Spleen (tissue), 11 donors: ENCODE results near the gene GRK5. TPM values are rescaled to one million over a fixed set of nuclear protein-coding genes. Genes with fewer than 3 reads are reported as not detected.

ENCODE experiments used
- DNase-seq: peaks from one replicate; pipeline ENCODE4 v3.0.0-alpha.2; 2020
- H3K27ac ChIP-seq, 8 donors: fragments of 200-600 bp; sonication (generic) in 7 of 8; 1 replicate in 4 of 8; 2 replicates in 4 of 8; pipeline versions ENCODE4 v1.5.0 to v1.8.0; 2016 to 2021; ENCODE audit warnings: inconsistent platforms in 4 of 8, mild to moderate bottlenecking in 4 of 8, moderate library complexity in 1 of 8
- H3K27me3 ChIP-seq, 7 donors: fragments of 200-600 bp; sonication (generic) in 6 of 7; replicated peaks in 1 of 7; 1 replicate in 4 of 7; 2 replicates in 3 of 7; pipeline versions ENCODE4 v1.5.0 to v1.8.0; 2016 to 2021; ENCODE audit warnings: inconsistent platforms in 3 of 7, mild to moderate bottlenecking in 1 of 7
- H3K36me3 ChIP-seq, 6 donors: fragments of 200-600 bp; sonication (generic) in 5 of 6; 1 replicate in 4 of 6; 2 replicates in 2 of 6; pipeline versions ENCODE4 v1.5.0 to v1.8.0; 2016 to 2021; ENCODE audit warnings: inconsistent platforms in 2 of 6
- H3K4me1 ChIP-seq, 6 donors: fragments of 200-600 bp; sonication (generic) in 5 of 6; 1 replicate in 3 of 6; 2 replicates in 3 of 6; pipeline versions ENCODE4 v1.5.0 to v1.8.0; 2016 to 2021; ENCODE audit warnings: inconsistent platforms in 3 of 6
- H3K4me3 ChIP-seq, 8 donors: fragments of 200-600 bp; sonication (generic) in 7 of 8; 1 replicate in 4 of 8; 2 replicates in 4 of 8; pipeline versions ENCODE4 v1.5.0 to v1.8.0; 2016 to 2021; ENCODE audit warnings: inconsistent platforms in 4 of 8, mild to moderate bottlenecking in 4 of 8, moderate library complexity in 2 of 8
- H3K9me3 ChIP-seq, 8 donors: fragments of 200-600 bp; sonication (generic) in 7 of 8; 1 replicate in 4 of 8; 2 replicates in 4 of 8; pipeline versions ENCODE4 v1.5.0 to v1.8.0; 2016 to 2021; ENCODE audit warnings: inconsistent platforms in 4 of 8
- POLR2A ChIP-seq, 3 donors: fragments of 450-650 bp; IDR thresholded peaks; one replicate each; pipeline ENCODE4 v1.5.1; 2017; ENCODE audit warnings: antibody characterized with exemption in 3 of 3, mild to moderate bottlenecking in 1 of 3
- POLR2AphosphoS5 ChIP-seq, 3 donors: sonication (generic); formaldehyde crosslinking; IDR thresholded peaks; one replicate each; pipeline ENCODE4 v1.5.1; 2017; ENCODE audit warnings: antibody characterized with exemption in 3 of 3
- whole genome bisulfite sequencing, 5 donors: extraction: QIAGEN DNeasy Blood & Tissue Kit in 3 of 5; methylation state at CpG; one replicate each; pipeline versions ENCODE4 v1.1.5 to v1.1.7; 2013 to 2018; 5-methylcytosine and 5-hydroxymethylcytosine counted together
- intact Hi-C: fragments of 100-400 bp; cut with DNase I; formaldehyde crosslinking; loops from one replicate; pipeline ENCODE4 v1.15.0; 2023; ENCODE audit warnings: low total_unique reads
- polyA plus RNA-seq, 3 donors: library from polyadenylated mRNA; stranded (reverse); fragments of 200-250 nt; gene quantifications; one replicate each; pipeline ENCODE4 v1.2.1, GENCODE V29; 2013
- total RNA-seq, 7 donors: library from RNA; depleted of rRNA in 3 of 7; stranded (reverse); fragments of >200 nt in 3 of 7; fragmentation: NEBNext Ultra II Directional in 4 of 7; extraction: Animal tissue kit (Norgen Biotek cat#: 25700) in 4 of 7; gene quantifications; one replicate each; pipeline versions ENCODE4 v1.1.0 to v1.2.1, GENCODE V29; 2016 to 2021
- TF ChIP-seq, protein P1 (sequence below), 11 experiments: fragments of 200-600 bp in 7 of 11; fragments of 450-650 bp in 4 of 11; sonication (generic) in 4 of 11; IDR thresholded peaks in 8 of 11; conservative IDR thresholded peaks in 3 of 11; 1 replicate in 7 of 11; 2 replicates in 4 of 11; pipeline versions ENCODE4 v1.4.0 to v1.8.0; 2016 to 2021; ENCODE audit warnings: antibody characterized with exemption in 11 of 11, inconsistent platforms in 4 of 11, mild to moderate bottlenecking in 1 of 11
- donor health status: healthy with polysubstance abuse.
- donor health status: DM: no; HTN: no; CAD: no; lungs with moderate emphysema.
- donor health status: DM: no; HTN: no; CAD: no.
- donor health status: Bipolar disorder and iron deficiency.
- donor health status: healthy.
- donor health status: DM: no; HTN: no; CAD: no.
- donor health status: DM: yes; HTN: yes; CAD: no.

Gene GRK5
- total and polyA plus RNA-seq, 10 donors: 15.5 to 85.2 (median 52.1) TPM

DNA sequence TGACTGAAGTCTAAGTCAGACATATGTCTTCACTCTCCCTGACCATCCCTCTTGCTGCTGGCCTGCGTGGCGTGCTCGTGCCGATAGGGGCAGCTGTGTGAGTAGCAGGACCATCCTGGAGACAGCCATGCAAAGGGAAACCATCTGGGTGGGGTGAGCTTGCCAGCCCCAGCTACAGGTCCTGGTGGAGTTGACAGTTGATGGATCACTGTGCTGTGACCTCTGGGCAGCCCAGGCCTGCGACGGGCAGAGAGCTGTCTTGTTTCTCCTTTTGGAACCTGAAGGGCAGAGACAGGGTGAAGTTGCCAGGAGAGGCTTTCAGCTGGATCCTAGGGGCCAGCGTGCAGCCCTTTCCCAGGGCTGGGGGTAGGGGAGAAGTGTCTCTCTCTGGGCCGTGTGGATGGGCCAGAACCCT is 44.7 kb downstream of the GRK5 start:
- Histone ChIP-seq H3K36me3 (peaks cover 0 to 10% (median 0%) of the 10 kb centered on the region in 6 donors), H3K9me3 (no peaks in the 10 kb centered on the region), H3K4me1 (peaks cover 7 to 79% (median 50%) of the 10 kb centered on the region in 6 donors), H3K4me3 (no peak overlapping the region), H3K27me3 (no peaks in the 10 kb centered on the region), H3K27ac (peak overlapping the region in 5 of 8 donors; percentile 20 to 53 (median 43))
- no peak for TF ChIP-seq POLR2A (IDR thresholded peaks at IDR 0.05)
- peak in 1 of 3 donors; percentile 20 for TF ChIP-seq POLR2AphosphoS5 (IDR thresholded peaks at IDR 0.05)
- DNase-seq: peak; percentile 50
- intact Hi-C loops: no loop called here
- 77 to 88% (median 85%) methylated on average over 7 to 8 of the region's 8 CpGs for WGBS, 5 donors

DNA sequence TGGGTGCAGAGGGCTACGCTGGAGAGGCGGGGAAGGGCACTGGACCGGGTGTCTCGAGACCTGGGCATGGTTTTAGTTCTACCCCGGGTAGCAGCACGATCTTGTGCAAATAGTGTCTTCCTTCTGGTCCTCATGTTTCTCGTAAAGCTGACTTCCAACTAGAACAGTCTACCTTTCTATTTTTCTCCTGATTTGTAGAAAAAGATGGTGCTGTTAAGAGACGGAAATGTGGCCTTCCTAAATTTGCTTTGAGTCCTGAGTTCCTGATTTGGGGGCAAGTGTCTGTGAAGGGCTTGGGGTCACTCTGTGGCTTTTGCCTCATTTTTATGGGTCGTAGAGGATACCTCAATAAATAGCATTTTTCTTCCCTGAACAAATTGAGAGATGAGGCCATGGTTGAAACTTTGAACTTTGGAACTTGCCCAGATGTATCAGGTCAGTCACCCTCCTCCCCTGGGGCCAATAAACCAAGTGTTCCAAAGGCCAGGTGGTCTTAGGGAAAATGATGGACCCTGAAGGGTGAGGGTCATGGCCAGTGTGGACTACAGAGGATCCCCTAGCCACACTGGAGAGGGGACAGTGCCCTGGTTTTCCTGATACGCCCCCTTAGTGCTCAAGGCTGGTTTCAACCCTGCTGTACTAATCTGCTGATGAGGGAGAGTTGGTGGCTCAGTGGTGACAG is 45.2 kb downstream of the GRK5 start:
- 87 to 95% (median 92%) methylated on average over 10 of the region's 10 CpGs for WGBS, 5 donors
- H3K27me3 ChIP-seq: no peaks in the 10 kb centered on the region

GRCh38 chr10:119253433-119254174 is 46.2 kb downstream of the GRK5 start:
- no peaks in the 10 kb centered on the region for H3K27me3 ChIP-seq
- TF ChIP-seq, protein P1, sequence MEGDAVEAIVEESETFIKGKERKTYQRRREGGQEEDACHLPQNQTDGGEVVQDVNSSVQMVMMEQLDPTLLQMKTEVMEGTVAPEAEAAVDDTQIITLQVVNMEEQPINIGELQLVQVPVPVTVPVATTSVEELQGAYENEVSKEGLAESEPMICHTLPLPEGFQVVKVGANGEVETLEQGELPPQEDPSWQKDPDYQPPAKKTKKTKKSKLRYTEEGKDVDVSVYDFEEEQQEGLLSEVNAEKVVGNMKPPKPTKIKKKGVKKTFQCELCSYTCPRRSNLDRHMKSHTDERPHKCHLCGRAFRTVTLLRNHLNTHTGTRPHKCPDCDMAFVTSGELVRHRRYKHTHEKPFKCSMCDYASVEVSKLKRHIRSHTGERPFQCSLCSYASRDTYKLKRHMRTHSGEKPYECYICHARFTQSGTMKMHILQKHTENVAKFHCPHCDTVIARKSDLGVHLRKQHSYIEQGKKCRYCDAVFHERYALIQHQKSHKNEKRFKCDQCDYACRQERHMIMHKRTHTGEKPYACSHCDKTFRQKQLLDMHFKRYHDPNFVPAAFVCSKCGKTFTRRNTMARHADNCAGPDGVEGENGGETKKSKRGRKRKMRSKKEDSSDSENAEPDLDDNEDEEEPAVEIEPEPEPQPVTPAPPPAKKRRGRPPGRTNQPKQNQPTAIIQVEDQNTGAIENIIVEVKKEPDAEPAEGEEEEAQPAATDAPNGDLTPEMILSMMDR (IDR thresholded peaks at IDR 0.05 in 8 of 11, conservative IDR thresholded peaks at IDR 0.05 in 3 of 11): no peak
- peak in 1 of 3 donors; percentile 39 for TF ChIP-seq POLR2AphosphoS5 (IDR thresholded peaks at IDR 0.05)
- 78 to 87% (median 82%) methylated on average over 15 to 16 of the region's 16 CpGs for WGBS, 5 donors
- peaks cover 7 to 79% (median 53%) of the 10 kb centered on the region in 6 donors for H3K4me1 ChIP-seq
- H3K36me3 ChIP-seq: peaks cover 0 to 10% (median 0%) of the 10 kb centered on the region in 6 donors
- no peak overlapping the region for H3K4me3 ChIP-seq
- intact Hi-C loops: no loop called here
- DNase-seq: peak; percentile 65
- H3K27ac ChIP-seq: peak overlapping the region in 6 of 8 donors; percentile 33 to 63 (median 46)
- H3K9me3 ChIP-seq: no peaks in the 10 kb centered on the region

More for the DNA sequence above, 45.2 kb downstream of the GRK5 start:
- Histone ChIP-seq H3K4me1 (peaks cover 7 to 76% (median 49%) of the 10 kb centered on the region in 6 donors), H3K4me3 (no peak overlapping the region), H3K9me3 (no peaks in the 10 kb centered on the region), H3K27ac (peak overlapping the region in 7 of 8 donors; percentile 23 to 57 (median 41)), H3K36me3 (peaks cover 0 to 10% (median 0%) of the 10 kb centered on the region in 6 donors)
- no peak for TF ChIP-seq POLR2AphosphoS5 (IDR thresholded peaks at IDR 0.05)
- DNase-seq: peak; percentile 4
- intact Hi-C loops: no loop called here

DNA sequence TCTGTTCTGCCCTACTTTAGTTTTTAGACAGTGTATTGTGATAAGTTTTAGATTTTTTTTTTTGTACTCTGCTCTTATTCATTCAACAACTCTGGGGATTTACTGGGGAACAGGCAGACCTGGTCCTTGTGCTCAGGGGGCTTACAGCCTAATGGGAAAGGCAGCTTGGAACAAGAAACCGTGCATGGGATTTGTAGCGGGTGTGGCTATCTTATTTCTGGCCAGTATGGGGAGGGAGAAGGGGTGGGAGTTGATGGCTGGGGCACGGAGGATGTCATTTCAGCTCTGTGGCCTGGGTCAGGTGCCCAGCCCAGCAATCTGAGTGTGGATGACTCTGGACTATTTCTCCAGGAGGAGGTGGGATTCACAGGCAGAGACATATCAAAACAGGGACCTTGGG is 47.0 kb downstream of the GRK5 start:
- Histone ChIP-seq H3K4me1 (peaks cover 7 to 84% (median 55%) of the 10 kb centered on the region in 6 donors), H3K4me3 (no peak overlapping the region), H3K36me3 (peaks cover 0 to 10% (median 0%) of the 10 kb centered on the region in 6 donors), H3K27me3 (no peaks in the 10 kb centered on the region), H3K27ac (peak overlapping the region in 6 of 8 donors; percentile 33 to 63 (median 46)), H3K9me3 (no peaks in the 10 kb centered on the region)
- 70 to 92% (median 82%) methylated on average over 3 of the region's 3 CpGs for WGBS, 5 donors
- no peak for TF ChIP-seq POLR2A (IDR thresholded peaks at IDR 0.05)
- TF ChIP-seq POLR2AphosphoS5 (IDR thresholded peaks at IDR 0.05): no peak
- TF ChIP-seq, protein P1 (IDR thresholded peaks at IDR 0.05 in 8 of 11, conservative IDR thresholded peaks at IDR 0.05 in 3 of 11): no peak
- peak; percentile 13 for DNase-seq
- intact Hi-C loops: no loop called here

DNA sequence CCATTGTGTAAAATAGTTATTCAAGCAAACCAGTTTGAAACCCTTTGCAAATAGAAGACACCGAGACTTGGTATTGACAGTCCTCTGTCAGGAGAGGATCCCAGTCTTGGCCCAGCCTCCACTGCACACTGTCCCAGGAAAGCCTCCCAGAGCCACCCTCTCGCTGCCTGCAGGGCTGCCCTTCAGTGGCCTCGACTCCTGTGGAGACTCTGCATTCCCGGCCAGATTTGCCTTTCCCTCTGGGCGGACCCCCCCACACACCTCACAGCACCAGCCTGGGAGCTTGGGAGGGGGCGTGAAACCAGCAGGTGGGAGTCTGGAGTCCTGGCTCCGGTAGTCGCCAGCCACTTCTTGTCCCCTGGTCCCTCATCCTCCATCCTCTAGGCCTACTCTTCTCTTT is 48.7 kb downstream of the GRK5 start:
- Histone ChIP-seq H3K9me3 (no peaks in the 10 kb centered on the region), H3K36me3 (peaks cover 0 to 10% (median 0%) of the 10 kb centered on the region in 6 donors), H3K4me1 (peaks cover 0 to 75% (median 47%) of the 10 kb centered on the region in 6 donors), H3K27me3 (no peaks in the 10 kb centered on the region), H3K4me3 (no peak overlapping the region), H3K27ac (no peak overlapping the region)
- peak; percentile 29 for DNase-seq
- TF ChIP-seq POLR2AphosphoS5 (IDR thresholded peaks at IDR 0.05) (no peak), POLR2A (IDR thresholded peaks at IDR 0.05) (no peak)
- intact Hi-C loops: no loop called here
- WGBS, 5 donors: 89 to 97% (median 94%) methylated on average over 5 to 8 of the region's 8 CpGs
